Stimulated activated CD8-positive, alpha-beta memory T cell treated with anti-CD3 and anti-CD28 coated beads, Interleukin-2, amount 100 ng/mL, for 1 hour (primary cell): ENCODE measurements around the gene ARHGEF38.

ENCODE experiments used
- DNase-seq, 2 donors: peaks; one replicate each; pipeline ENCODE4 v3.0.0-alpha.2; 2020; ENCODE audit warnings: low read depth in 2 of 2

Gene ARHGEF38

GRCh38 chr4:105560421-105560848 lies 8.0 kb downstream of the ARHGEF38 start:
- DNase-seq = no peak

- no peak for DNase-seq
Measured at GRCh38 chr4:105563352-105563751, 10.9 kb downstream of the ARHGEF38 start.

- no peak for DNase-seq
Measured at GRCh38 chr4:105568584-105568983, 16.2 kb downstream of the ARHGEF38 start.

- no peak for DNase-seq
Measured at GRCh38 chr4:105569057-105569865, 16.8 kb downstream of the ARHGEF38 start.

- DNase-seq = no peak
Measured at GRCh38 chr4:105569866-105570236, 17.4 kb downstream of the ARHGEF38 start.

GRCh38 chr4:105572296-105572695 lies 19.9 kb downstream of the ARHGEF38 start:
- no peak for DNase-seq

- no peak for DNase-seq
Measured at GRCh38 chr4:105586638-105587328, 34.4 kb downstream of the ARHGEF38 start.

- DNase-seq = no peak
Measured at GRCh38 chr4:105587841-105588240, 35.4 kb downstream of the ARHGEF38 start.

- DNase-seq = no peak
Measured at GRCh38 chr4:105588252-105588651, 35.8 kb downstream of the ARHGEF38 start.

- no peak for DNase-seq
Measured at GRCh38 chr4:105591573-105591972, 39.2 kb downstream of the ARHGEF38 start.

- no peak for DNase-seq
Measured at GRCh38 chr4:105594099-105595010, 41.9 kb downstream of the ARHGEF38 start.

- DNase-seq = no peak
Measured at GRCh38 chr4:105596684-105597083, 44.3 kb downstream of the ARHGEF38 start.

- DNase-seq = no peak
Measured at GRCh38 chr4:105598052-105598451, 45.6 kb downstream of the ARHGEF38 start.

- DNase-seq = no peak
Measured at GRCh38 chr4:105598787-105599186, 46.4 kb downstream of the ARHGEF38 start.

- DNase-seq = no peak
Measured at GRCh38 chr4:105599482-105599881, 47.1 kb downstream of the ARHGEF38 start.

- DNase-seq = no peak
Measured at GRCh38 chr4:105599932-105600655, 47.7 kb downstream of the ARHGEF38 start.

- no peak for DNase-seq
Measured at GRCh38 chr4:105600951-105601350, 48.5 kb downstream of the ARHGEF38 start.

- no peak for DNase-seq
Measured at GRCh38 chr4:105601406-105601805, 49.0 kb downstream of the ARHGEF38 start.

- DNase-seq = no peak
Measured at GRCh38 chr4:105603158-105603557, 50.7 kb downstream of the ARHGEF38 start.

- no peak for DNase-seq
Measured at GRCh38 chr4:105605493-105605892, 53.1 kb downstream of the ARHGEF38 start.

GRCh38 chr4:105607876-105608275 lies 55.5 kb downstream of the ARHGEF38 start:
- no peak for DNase-seq
